Spleen (tissue), 7 donors: ENCODE data around the gene VAV2.

Source experiments
- POLR2A ChIP-seq, 3 donors: fragments of 450-650 bp; IDR thresholded peaks; one replicate each; pipeline ENCODE4 v1.5.1; 2017; ENCODE audit warnings: antibody characterized with exemption in 3 of 3, mild to moderate bottlenecking in 1 of 3
- POLR2AphosphoS5 ChIP-seq, 3 donors: sonication (generic); formaldehyde crosslinking; IDR thresholded peaks; one replicate each; pipeline ENCODE4 v1.5.1; 2017; ENCODE audit warnings: antibody characterized with exemption in 3 of 3
- TF ChIP-seq, protein P1 (sequence below), 11 experiments: fragments of 200-600 bp in 7 of 11; fragments of 450-650 bp in 4 of 11; sonication (generic) in 4 of 11; IDR thresholded peaks in 8 of 11; conservative IDR thresholded peaks in 3 of 11; 1 replicate in 7 of 11; 2 replicates in 4 of 11; pipeline versions ENCODE4 v1.4.0 to v1.8.0; 2016 to 2021; ENCODE audit warnings: antibody characterized with exemption in 11 of 11, inconsistent platforms in 4 of 11, mild to moderate bottlenecking in 1 of 11
- donor health status: DM: no; HTN: no; CAD: no; lungs with moderate emphysema.
- donor health status: DM: no; HTN: no; CAD: no.
- donor health status: DM: no; HTN: no; CAD: no.

DNA sequence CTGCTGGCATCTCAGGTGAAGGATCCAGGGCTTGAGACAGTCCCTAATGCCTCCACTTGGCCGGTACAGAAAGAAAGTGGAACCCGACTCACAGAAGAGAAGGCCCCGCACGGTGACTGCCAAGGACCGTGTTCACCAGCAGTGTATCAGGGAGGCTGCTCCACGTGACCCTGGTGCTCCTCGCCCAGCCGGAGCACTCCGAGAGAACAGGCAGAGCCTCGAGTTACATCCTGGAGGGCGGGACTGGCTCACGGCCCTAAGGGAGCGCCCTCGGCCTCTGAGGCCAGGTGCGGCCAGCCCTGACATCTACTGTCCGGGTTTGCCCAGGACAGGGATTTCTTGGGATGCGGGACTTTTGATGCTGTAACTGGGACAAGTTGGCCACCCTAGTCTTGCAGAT is 149.9 kb downstream of the VAV2 start:
- TF ChIP-seq, protein P1, sequence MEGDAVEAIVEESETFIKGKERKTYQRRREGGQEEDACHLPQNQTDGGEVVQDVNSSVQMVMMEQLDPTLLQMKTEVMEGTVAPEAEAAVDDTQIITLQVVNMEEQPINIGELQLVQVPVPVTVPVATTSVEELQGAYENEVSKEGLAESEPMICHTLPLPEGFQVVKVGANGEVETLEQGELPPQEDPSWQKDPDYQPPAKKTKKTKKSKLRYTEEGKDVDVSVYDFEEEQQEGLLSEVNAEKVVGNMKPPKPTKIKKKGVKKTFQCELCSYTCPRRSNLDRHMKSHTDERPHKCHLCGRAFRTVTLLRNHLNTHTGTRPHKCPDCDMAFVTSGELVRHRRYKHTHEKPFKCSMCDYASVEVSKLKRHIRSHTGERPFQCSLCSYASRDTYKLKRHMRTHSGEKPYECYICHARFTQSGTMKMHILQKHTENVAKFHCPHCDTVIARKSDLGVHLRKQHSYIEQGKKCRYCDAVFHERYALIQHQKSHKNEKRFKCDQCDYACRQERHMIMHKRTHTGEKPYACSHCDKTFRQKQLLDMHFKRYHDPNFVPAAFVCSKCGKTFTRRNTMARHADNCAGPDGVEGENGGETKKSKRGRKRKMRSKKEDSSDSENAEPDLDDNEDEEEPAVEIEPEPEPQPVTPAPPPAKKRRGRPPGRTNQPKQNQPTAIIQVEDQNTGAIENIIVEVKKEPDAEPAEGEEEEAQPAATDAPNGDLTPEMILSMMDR (IDR thresholded peaks at IDR 0.05 in 8 of 11, conservative IDR thresholded peaks at IDR 0.05 in 3 of 11): no peak
- TF ChIP-seq POLR2AphosphoS5 (IDR thresholded peaks at IDR 0.05): no peak
- no peak for TF ChIP-seq POLR2A (IDR thresholded peaks at IDR 0.05)
